AG10803 (cell line): ENCODE data around the gene TTC6.

Experiments
- DNase-seq: peaks from one replicate; pipeline ENCODE4 v3.0.0; 2010; ENCODE audit warnings: low read depth
- H3K4me3 ChIP-seq: 2 replicates; pipeline ENCODE4 v1.5.1; 2011; ENCODE audit warnings: mild to moderate bottlenecking, low read length, control low read depth
- CTCF ChIP-seq: conservative IDR thresholded peaks from 2 replicates; pipeline ENCODE4 v1.5.1; 2011; ENCODE audit warnings: mild to moderate bottlenecking, low read length, control low read depth, inconsistent platforms

TTC6 gene

GRCh38 chr14:37579274-37579673 is 16.2 kb upstream of the TTC6 start:
- no peak for TF ChIP-seq CTCF
- H3K4me3 ChIP-seq = no peak overlapping the region
- DNase-seq = no peak

GRCh38 chr14:37580146-37580545 is 15.3 kb upstream of the TTC6 start:
- DNase-seq = no peak
- TF ChIP-seq CTCF = no peak
- no peak overlapping the region for H3K4me3 ChIP-seq

GRCh38 chr14:37583358-37584210 is 11.8 kb upstream of the TTC6 start:
- H3K4me3 ChIP-seq = no peak overlapping the region
- no peak for DNase-seq
- no peak for TF ChIP-seq CTCF

- no peak overlapping the region for H3K4me3 ChIP-seq
- TF ChIP-seq CTCF = no peak
- DNase-seq = no peak
These were observed 11.0 kb upstream of the TTC6 start for GRCh38 chr14:37584211-37585100.

- no peak for DNase-seq
These were observed 10.3 kb upstream of the TTC6 start for GRCh38 chr14:37585101-37585511.

More at GRCh38 chr14:37585101-37585511, 10.3 kb upstream of the TTC6 start:
- TF ChIP-seq CTCF = no peak
- no peak overlapping the region for H3K4me3 ChIP-seq
